Measurements from ENCODE around the gene CDH13. TPM values are rescaled to one million over a fixed set of nuclear protein-coding genes. Genes with fewer than 3 reads are reported as not detected.

Gene CDH13
- total RNA-seq, 1 experiment from 2014 or later, result 0.56 TPM

DNA sequence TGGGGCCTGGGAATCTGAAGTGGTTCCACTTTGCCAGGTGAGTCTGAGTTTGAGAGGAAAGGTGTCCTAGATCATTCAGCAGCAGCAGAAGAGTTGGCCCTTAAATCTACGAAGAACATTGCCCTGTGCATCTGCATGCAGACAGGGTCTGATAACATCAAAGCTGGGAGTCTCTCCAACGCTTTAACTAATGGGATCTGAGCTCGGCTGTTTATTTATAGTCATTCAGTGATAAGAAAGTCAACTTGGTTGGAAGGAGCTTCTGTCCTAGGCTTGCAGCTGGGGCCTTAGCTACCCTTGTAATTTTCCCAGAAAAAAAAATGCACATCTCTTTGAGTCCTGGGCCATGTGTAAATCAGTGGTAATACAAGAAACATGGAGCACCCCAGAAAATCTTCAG lies 763.0 kb downstream of the CDH13 start:
- H3K4me3 ChIP-seq (ENCODE audit: low read length), result no peak overlapping the region

DNA sequence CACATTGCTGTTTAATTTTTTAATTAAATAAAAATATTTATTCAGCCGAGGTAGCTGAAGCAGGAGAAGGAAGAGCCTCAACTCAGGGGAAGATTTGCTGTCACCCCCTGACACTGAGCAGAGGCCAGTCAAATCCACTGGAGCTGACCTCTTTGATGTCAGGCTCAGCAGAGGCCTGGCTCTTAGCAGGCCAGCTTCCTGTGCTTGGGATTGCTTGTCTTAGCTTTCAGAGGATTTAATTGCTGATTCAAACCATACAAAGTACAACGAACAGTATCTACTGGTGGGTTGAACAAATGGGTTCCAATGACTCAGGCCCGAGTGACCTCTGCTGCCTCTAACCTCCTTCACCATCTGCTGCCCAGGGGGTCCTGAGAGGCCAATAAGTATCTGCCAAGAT lies 764.0 kb downstream of the CDH13 start:
- Histone ChIP-seq H3K36me3 (ENCODE audit: insufficient read depth, low read length) (no peaks in the 10 kb centered on the region), H3K9me3 (ENCODE audit: low read length) (no peaks in the 10 kb centered on the region), H3K79me2 (ENCODE audit: low read length) (no peaks in the 10 kb centered on the region), H3K4me3 (ENCODE audit: low read length) (no peak overlapping the region), H4K20me1 (ENCODE audit: insufficient read depth, low read depth, low read length) (no peaks in the 10 kb centered on the region), H2AFZ (ENCODE audit: low read length) (no peak overlapping the region), H3K27ac (ENCODE audit: low read length) (no peak overlapping the region), H3K27me3 (ENCODE audit: low read length) (no peaks in the 10 kb centered on the region), H3K4me1 (ENCODE audit: low read length) (no peaks in the 10 kb centered on the region), H3K4me2 (ENCODE audit: low read depth, low read length, poor library complexity, severe bottlenecking) (no peak overlapping the region), H3K9ac (ENCODE audit: low read length) (no peak overlapping the region), H3K9me2 (replicated peaks; ENCODE audit: insufficient read depth, low read length) (no peaks in the 10 kb centered on the region)
- DNase-seq, result no peak

More for the DNA sequence above, 763.0 kb downstream of the CDH13 start:
- Histone ChIP-seq H3K4me2 (ENCODE audit: low read depth, low read length, poor library complexity, severe bottlenecking) (no peak overlapping the region), H4K20me1 (ENCODE audit: insufficient read depth, low read depth, low read length) (no peaks in the 10 kb centered on the region), H3K9ac (ENCODE audit: low read length) (no peak overlapping the region), H2AFZ (ENCODE audit: low read length) (no peak overlapping the region), H3K27ac (ENCODE audit: low read length) (no peak overlapping the region), H3K4me1 (ENCODE audit: low read length) (no peaks in the 10 kb centered on the region), H3K79me2 (ENCODE audit: low read length) (no peaks in the 10 kb centered on the region), H3K9me3 (ENCODE audit: low read length) (no peaks in the 10 kb centered on the region), H3K9me2 (replicated peaks; ENCODE audit: insufficient read depth, low read length) (no peaks in the 10 kb centered on the region), H3K27me3 (ENCODE audit: low read length) (no peaks in the 10 kb centered on the region), H3K36me3 (ENCODE audit: insufficient read depth, low read length) (no peaks in the 10 kb centered on the region)
- no peak for DNase-seq

DNA sequence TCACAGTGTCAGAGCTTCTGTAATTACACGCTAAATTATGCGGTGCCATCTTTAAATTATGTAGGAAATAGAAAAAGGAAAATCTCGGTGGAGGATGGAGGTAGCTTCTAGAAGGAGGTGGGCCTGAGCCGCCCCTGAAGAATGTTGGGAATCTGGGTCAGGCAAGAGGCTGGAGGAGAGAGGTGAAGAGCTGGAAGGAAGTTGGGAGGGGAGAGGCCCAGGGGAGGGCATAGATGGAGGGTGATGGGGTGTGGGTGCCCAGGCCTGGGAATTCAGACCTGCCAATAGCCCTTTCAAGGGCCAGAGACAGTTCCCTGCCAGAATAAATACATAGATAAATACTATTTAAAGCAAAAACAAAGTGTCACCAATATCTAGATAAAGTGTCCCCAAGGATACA lies 766.0 kb downstream of the CDH13 start:
- Histone ChIP-seq H3K27me3 (ENCODE audit: low read length) (no peaks in the 10 kb centered on the region), H3K79me2 (ENCODE audit: low read length) (no peaks in the 10 kb centered on the region), H3K9ac (ENCODE audit: low read length) (no peak overlapping the region), H3K9me3 (ENCODE audit: low read length) (no peaks in the 10 kb centered on the region), H3K36me3 (ENCODE audit: insufficient read depth, low read length) (no peaks in the 10 kb centered on the region), H4K20me1 (ENCODE audit: insufficient read depth, low read depth, low read length) (no peaks in the 10 kb centered on the region), H3K4me1 (ENCODE audit: low read length) (no peaks in the 10 kb centered on the region), H3K27ac (ENCODE audit: low read length) (no peak overlapping the region), H3K4me2 (ENCODE audit: low read depth, low read length, poor library complexity, severe bottlenecking) (no peak overlapping the region), H3K4me3 (ENCODE audit: low read length) (no peak overlapping the region), H2AFZ (ENCODE audit: low read length) (no peak overlapping the region), H3K9me2 (replicated peaks; ENCODE audit: insufficient read depth, low read length) (no peaks in the 10 kb centered on the region)
- no peak for DNase-seq

DNA sequence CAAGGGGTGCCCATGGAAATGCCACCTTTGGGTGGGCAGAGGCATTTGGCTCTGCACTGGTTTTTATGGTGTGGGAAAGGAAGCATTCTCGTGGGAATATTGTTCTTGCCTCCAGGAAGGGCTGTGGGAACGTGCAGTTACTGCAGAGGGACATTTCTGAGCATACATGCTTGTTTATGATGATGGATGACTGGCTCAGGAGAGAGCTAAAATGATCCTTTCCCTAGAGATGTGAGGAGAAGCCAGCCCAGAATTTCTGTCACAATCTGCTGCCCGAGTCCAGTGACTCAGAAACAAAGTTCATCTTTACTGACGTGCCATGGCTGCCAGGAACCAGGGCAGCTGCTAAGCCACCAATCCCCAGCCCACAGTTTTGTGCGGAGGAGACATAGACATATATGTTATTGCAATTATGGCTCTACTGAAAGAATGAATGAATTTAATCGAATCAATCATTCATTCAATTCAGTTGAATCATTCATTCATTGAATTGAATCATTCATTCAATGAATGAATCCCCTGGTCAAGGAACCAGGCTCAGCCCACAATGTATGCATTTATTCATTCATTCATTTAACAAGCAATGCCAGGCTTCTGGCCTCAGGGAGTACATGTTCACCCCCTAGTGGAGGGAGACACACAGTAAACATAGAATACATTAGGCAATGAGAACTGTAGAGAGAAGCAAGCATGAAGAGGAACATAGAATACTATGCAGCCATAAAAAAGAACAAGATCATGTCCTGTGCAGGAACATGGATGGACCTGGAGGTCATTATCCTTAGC lies 766.6 kb downstream of the CDH13 start:
- Histone ChIP-seq H3K9me2 (replicated peaks; ENCODE audit: insufficient read depth, low read length) (no peaks in the 10 kb centered on the region), H3K79me2 (ENCODE audit: low read length) (no peaks in the 10 kb centered on the region), H3K4me1 (ENCODE audit: low read length) (no peaks in the 10 kb centered on the region), H4K20me1 (ENCODE audit: insufficient read depth, low read depth, low read length) (no peaks in the 10 kb centered on the region), H3K4me2 (ENCODE audit: low read depth, low read length, poor library complexity, severe bottlenecking) (no peak overlapping the region), H3K9ac (ENCODE audit: low read length) (no peak overlapping the region), H3K9me3 (ENCODE audit: low read length) (no peaks in the 10 kb centered on the region), H3K4me3 (ENCODE audit: low read length) (no peak overlapping the region), H3K36me3 (ENCODE audit: insufficient read depth, low read length) (no peaks in the 10 kb centered on the region), H2AFZ (ENCODE audit: low read length) (no peak overlapping the region), H3K27me3 (ENCODE audit: low read length) (no peaks in the 10 kb centered on the region), H3K27ac (ENCODE audit: low read length) (no peak overlapping the region)
- peak; percentile 42 for DNase-seq

DNA sequence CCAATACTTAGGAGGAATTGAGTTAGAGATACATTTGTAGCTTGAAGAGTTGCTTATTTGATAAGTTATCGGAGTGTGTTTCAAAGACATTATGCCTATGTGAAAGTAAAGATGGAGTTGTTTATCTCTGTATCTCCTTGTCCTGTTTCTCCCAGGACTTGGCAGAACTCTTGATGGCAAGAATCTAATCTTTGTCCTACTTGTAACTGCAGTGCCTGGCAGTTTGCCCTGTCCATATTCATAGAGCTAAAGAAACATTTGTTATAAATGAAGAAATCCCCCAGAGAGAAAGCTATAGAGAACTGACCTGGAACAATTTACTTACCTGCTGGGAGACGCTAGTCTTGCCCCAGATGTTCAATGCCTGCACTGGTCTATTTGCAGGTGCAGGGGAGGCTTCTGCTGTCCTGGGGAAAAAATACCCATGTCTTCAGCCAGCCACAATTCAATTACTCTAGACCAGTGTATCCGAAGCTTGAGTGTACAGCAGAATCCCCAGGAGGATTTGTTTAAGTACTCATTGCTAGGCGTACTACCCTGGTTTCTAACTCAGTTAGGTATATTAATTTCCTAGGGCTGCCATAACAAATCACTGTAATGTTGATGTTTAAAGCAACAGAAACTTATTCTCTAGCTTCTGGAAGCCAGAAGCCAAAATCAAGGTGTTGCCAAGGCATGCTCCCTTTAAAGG lies 771.0 kb downstream of the CDH13 start:
- Histone ChIP-seq H4K20me1 (ENCODE audit: insufficient read depth, low read depth, low read length) (no peaks in the 10 kb centered on the region), H3K4me1 (ENCODE audit: low read length) (no peaks in the 10 kb centered on the region), H3K9me3 (ENCODE audit: low read length) (no peaks in the 10 kb centered on the region), H3K27me3 (ENCODE audit: low read length) (no peaks in the 10 kb centered on the region), H3K27ac (ENCODE audit: low read length) (no peak overlapping the region), H3K4me2 (ENCODE audit: low read depth, low read length, poor library complexity, severe bottlenecking) (no peak overlapping the region), H3K9me2 (replicated peaks; ENCODE audit: insufficient read depth, low read length) (no peaks in the 10 kb centered on the region), H3K36me3 (ENCODE audit: insufficient read depth, low read length) (no peaks in the 10 kb centered on the region), H2AFZ (ENCODE audit: low read length) (no peak overlapping the region), H3K79me2 (ENCODE audit: low read length) (no peaks in the 10 kb centered on the region), H3K9ac (ENCODE audit: low read length) (no peak overlapping the region), H3K4me3 (ENCODE audit: low read length) (no peak overlapping the region)
- DNase-seq, result no peak

DNA sequence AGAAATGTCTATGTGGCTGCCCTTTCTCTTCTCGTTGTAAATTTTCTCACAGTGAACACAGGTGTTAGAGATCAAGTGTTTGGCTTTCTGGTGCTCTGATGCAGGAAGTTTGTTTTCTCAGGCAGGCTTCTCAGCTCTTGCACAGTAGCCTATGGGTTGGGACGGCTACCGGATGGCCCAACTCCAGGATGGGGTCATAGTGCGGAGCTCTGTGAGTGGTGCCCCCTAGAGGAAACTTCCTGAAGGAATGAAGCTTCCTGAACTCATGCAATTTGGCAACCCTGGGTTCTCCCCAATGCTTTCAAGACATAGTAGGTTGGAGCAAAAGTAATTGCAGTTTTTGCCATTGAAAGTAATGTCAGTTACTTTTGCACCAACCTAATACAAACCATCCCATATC lies 773.5 kb downstream of the CDH13 start:
- Histone ChIP-seq H2AFZ (ENCODE audit: low read length) (no peak overlapping the region), H3K9me3 (ENCODE audit: low read length) (no peaks in the 10 kb centered on the region), H3K4me3 (ENCODE audit: low read length) (no peak overlapping the region), H3K36me3 (ENCODE audit: insufficient read depth, low read length) (no peaks in the 10 kb centered on the region), H3K4me1 (ENCODE audit: low read length) (no peaks in the 10 kb centered on the region), H4K20me1 (ENCODE audit: insufficient read depth, low read depth, low read length) (no peaks in the 10 kb centered on the region), H3K9me2 (replicated peaks; ENCODE audit: insufficient read depth, low read length) (no peaks in the 10 kb centered on the region), H3K27ac (ENCODE audit: low read length) (no peak overlapping the region), H3K27me3 (ENCODE audit: low read length) (no peaks in the 10 kb centered on the region), H3K79me2 (ENCODE audit: low read length) (no peaks in the 10 kb centered on the region), H3K9ac (ENCODE audit: low read length) (no peak overlapping the region), H3K4me2 (ENCODE audit: low read depth, low read length, poor library complexity, severe bottlenecking) (no peak overlapping the region)
- DNase-seq, result no peak

DNA sequence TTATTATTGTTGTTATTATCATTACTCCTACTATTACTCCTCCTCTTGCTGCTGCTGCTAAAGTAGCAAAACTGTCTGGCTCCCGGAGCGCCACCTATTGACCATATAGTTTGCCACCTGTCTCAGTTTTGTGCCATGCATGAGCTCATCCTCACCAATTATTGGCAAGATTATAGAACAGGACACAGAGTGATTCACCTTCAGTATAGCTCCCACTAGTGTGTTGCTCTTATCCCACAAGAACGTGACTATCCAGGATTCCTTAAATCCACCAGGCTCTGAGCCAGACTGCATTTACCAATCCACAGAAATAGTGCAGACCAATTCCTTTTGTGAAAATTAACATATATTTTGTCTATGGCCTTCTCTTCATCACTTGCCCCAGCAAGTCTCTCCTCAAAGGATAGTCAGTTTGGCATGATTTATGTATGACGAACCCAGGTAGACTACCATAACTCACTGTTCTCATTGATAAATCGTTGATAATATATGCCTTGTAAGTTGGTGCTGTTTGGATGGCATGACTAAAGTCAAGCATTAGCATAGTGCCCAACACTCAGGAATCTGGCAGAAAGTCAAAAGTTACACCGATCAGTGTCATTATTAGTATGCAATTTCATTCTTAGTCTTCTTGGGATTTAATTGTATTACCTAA lies 775.5 kb downstream of the CDH13 start:
- DNase-seq, result peak; percentile 45
- Histone ChIP-seq H3K9ac (ENCODE audit: low read length) (no peak overlapping the region), H3K79me2 (ENCODE audit: low read length) (no peaks in the 10 kb centered on the region), H3K4me3 (ENCODE audit: low read length) (no peak overlapping the region), H2AFZ (ENCODE audit: low read length) (no peak overlapping the region), H3K4me1 (ENCODE audit: low read length) (no peaks in the 10 kb centered on the region), H3K36me3 (ENCODE audit: insufficient read depth, low read length) (no peaks in the 10 kb centered on the region), H3K27me3 (ENCODE audit: low read length) (no peaks in the 10 kb centered on the region), H3K27ac (ENCODE audit: low read length) (no peak overlapping the region), H4K20me1 (ENCODE audit: insufficient read depth, low read depth, low read length) (no peaks in the 10 kb centered on the region), H3K4me2 (ENCODE audit: low read depth, low read length, poor library complexity, severe bottlenecking) (no peak overlapping the region), H3K9me2 (replicated peaks; ENCODE audit: insufficient read depth, low read length) (no peaks in the 10 kb centered on the region), H3K9me3 (ENCODE audit: low read length) (no peaks in the 10 kb centered on the region)

DNA sequence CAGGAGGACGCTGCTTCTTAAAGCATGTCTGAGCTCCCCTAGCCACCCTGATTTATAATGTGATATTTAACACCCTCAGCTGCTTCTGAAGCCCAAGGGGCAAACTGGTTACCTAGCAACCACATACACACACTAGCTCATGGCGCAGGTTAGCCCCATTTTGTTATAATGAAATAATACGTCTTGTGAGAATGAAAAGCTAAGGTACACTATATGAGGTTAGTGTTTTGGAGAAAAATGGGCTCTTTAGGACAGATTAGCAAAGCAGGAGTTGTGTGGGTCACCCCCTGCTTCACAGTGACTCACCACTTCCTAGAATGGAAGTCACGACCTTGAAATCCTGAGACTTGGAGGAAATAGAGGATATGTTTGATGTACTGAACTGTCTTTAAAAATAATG lies 776.2 kb downstream of the CDH13 start:
- Histone ChIP-seq H3K4me1 (ENCODE audit: low read length) (no peaks in the 10 kb centered on the region), H3K4me2 (ENCODE audit: low read depth, low read length, poor library complexity, severe bottlenecking) (no peak overlapping the region), H3K79me2 (ENCODE audit: low read length) (no peaks in the 10 kb centered on the region), H3K27me3 (ENCODE audit: low read length) (no peaks in the 10 kb centered on the region), H4K20me1 (ENCODE audit: insufficient read depth, low read depth, low read length) (no peaks in the 10 kb centered on the region), H3K9me2 (replicated peaks; ENCODE audit: insufficient read depth, low read length) (no peaks in the 10 kb centered on the region), H3K36me3 (ENCODE audit: insufficient read depth, low read length) (no peaks in the 10 kb centered on the region), H2AFZ (ENCODE audit: low read length) (no peak overlapping the region), H3K9me3 (ENCODE audit: low read length) (no peaks in the 10 kb centered on the region), H3K27ac (ENCODE audit: low read length) (no peak overlapping the region), H3K4me3 (ENCODE audit: low read length) (no peak overlapping the region), H3K9ac (ENCODE audit: low read length) (no peak overlapping the region)
- no peak for DNase-seq
